Prostate gland (tissue), 2 donors: ENCODE measurements around the gene MCM10. TPM values are rescaled to one million over a fixed set of nuclear protein-coding genes. Genes with fewer than 3 reads are reported as not detected.
"Not testable (repeated sequence)": the region's sequence is repeated elsewhere in the genome, so short reads cannot be mapped to it uniquely, and the experiment has no call there.

Source experiments
- DNase-seq: peaks from one replicate; pipeline ENCODE4 v3.0.0-alpha.2; 2019; ENCODE audit warnings: low spot score
- H3K27ac ChIP-seq, 2 donors: fragments of 200-600 bp; sonication (generic); 2 replicates each; pipeline ENCODE4 v1.5.1; 2017 to 2019
- H3K27me3 ChIP-seq: fragments of 200-600 bp; sonication (generic); replicated peaks from 2 replicates; pipeline ENCODE4 v1.5.1; 2019; ENCODE audit not compliant: insufficient read depth
- H3K36me3 ChIP-seq, 2 donors: fragments of 200-600 bp; sonication (generic); 1 replicate in 1 of 2; 2 replicates in 1 of 2; pipeline versions ENCODE4 v1.5.1 to v1.8.1; 2017 to 2019
- H3K4me1 ChIP-seq: fragments of 200-600 bp; sonication (generic); replicated peaks from 2 replicates; pipeline ENCODE4 v1.5.1; 2019
- H3K4me3 ChIP-seq, 2 donors: fragments of 200-600 bp; sonication (generic); 2 replicates each; pipeline ENCODE4 v1.5.1; 2017 to 2019
- H3K9me3 ChIP-seq: fragments of 200-600 bp; sonication (generic); 2 replicates; pipeline ENCODE4 v1.5.1; 2017
- POLR2A ChIP-seq: fragments of 450-650 bp; IDR thresholded peaks from one replicate; pipeline ENCODE4 v1.6.1; 2016; ENCODE audit warnings: antibody characterized with exemption, mild to moderate bottlenecking
- POLR2AphosphoS5 ChIP-seq: sonication (generic); formaldehyde crosslinking; IDR thresholded peaks from one replicate; pipeline ENCODE4 v1.6.1; 2017; ENCODE audit warnings: antibody characterized with exemption
- WGBS: methylation state at CpG from one replicate; pipeline ENCODE4 v1.1.5; 2018; 5-methylcytosine and 5-hydroxymethylcytosine counted together
- intact Hi-C: fragments of 100-400 bp; cut with DNase I; formaldehyde crosslinking; loops from one replicate; pipeline ENCODE4 v1.14.2; 2022
- total RNA-seq, 2 donors: library from RNA; depleted of rRNA; stranded (reverse); fragments of >200 nt; gene quantifications; one replicate each; pipeline ENCODE4 v1.1.0, GENCODE V29; 2016
- TF ChIP-seq, protein P1 (sequence below), 4 experiments: fragments of 200-600 bp in 2 of 4; fragments of 450-650 bp in 2 of 4; sonication (generic) in 2 of 4; IDR thresholded peaks; 1 replicate in 3 of 4; 2 replicates in 1 of 4; pipeline ENCODE4 v1.5.1; 2016 to 2019; ENCODE audit warnings: antibody characterized with exemption in 4 of 4, mild to moderate bottlenecking in 2 of 4, moderate library complexity in 2 of 4

The MCM10 gene
- total RNA-seq, 2 donors from 2014 or later: 0.55 to 1.6 TPM

DNA sequence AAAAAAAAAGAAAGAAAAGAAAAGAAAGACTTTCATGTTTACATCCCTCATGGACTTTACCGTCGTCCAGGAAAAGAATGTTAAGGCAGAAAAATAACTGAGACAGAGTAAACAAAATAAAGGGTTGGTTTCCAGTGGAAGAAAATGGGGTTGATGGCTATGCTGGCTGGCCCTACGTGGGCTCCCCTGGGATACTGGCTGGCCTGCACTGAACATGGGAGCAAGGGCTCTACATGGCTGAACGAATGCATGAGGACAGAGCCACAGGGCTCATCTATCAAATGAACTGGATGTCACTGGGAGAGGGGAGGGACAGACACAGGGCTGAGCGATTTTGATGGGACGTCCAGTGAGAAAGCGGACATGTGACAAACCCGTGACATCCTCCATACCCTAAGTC lies 75.3 kb downstream of the MCM10 start:
- H3K4me3 ChIP-seq: no peak overlapping the region
- H3K27me3 ChIP-seq: peaks cover 2% of the 10 kb centered on the region
- TF ChIP-seq, protein P1, sequence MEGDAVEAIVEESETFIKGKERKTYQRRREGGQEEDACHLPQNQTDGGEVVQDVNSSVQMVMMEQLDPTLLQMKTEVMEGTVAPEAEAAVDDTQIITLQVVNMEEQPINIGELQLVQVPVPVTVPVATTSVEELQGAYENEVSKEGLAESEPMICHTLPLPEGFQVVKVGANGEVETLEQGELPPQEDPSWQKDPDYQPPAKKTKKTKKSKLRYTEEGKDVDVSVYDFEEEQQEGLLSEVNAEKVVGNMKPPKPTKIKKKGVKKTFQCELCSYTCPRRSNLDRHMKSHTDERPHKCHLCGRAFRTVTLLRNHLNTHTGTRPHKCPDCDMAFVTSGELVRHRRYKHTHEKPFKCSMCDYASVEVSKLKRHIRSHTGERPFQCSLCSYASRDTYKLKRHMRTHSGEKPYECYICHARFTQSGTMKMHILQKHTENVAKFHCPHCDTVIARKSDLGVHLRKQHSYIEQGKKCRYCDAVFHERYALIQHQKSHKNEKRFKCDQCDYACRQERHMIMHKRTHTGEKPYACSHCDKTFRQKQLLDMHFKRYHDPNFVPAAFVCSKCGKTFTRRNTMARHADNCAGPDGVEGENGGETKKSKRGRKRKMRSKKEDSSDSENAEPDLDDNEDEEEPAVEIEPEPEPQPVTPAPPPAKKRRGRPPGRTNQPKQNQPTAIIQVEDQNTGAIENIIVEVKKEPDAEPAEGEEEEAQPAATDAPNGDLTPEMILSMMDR (IDR thresholded peaks at IDR 0.05): no peak
- TF ChIP-seq POLR2AphosphoS5 (no peak), POLR2A (no peak)
- H3K36me3 ChIP-seq: no peaks in the 10 kb centered on the region
- H3K4me1 ChIP-seq: no peaks in the 10 kb centered on the region
- no peak for DNase-seq
- H3K9me3 ChIP-seq: no peaks in the 10 kb centered on the region
- intact Hi-C loops: no loop called here
- H3K27ac ChIP-seq: no peak overlapping the region
- 72% methylated on average over 8 of the region's 8 CpGs for WGBS

DNA sequence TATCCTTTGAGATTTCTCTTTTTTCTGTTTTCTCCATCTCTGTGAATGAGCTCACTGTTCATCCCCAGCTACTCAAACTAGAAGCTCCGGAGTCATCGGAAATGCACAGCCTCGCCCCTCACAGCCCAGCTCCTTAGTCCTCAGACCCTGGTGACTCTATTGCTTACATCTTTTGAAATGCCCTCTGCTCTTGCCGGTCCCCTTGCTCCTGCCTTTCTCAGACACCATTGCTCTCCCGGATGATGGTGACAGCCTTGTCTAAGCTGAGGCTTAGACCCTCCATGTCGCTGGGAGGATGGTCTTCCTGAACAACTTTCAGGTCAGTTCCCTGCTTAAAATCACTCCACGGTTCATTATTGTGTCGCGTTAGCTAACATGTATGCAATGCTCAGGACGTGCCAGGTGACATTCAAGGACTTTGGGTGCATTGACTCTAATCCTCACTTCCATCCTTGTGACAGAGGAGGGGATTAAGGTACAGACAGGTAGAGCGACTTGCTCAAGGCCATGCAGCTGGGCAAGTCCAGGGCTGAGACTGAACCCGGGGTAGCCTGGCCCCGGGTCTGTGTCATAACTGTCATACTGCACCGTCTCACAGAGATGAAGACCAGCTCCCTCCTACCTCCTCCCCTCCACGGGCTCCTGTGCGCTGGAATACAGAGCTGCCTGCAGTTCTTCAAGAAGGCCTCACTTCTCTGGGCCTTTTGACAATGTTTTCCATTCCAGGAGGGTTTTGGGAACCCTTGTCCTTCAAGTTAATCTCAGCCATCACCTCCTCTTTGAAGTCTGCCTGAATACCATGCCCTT lies 77.1 kb downstream of the MCM10 start:
- intact Hi-C loops: no loop called here
- Histone ChIP-seq H3K9me3 (no peaks in the 10 kb centered on the region), H3K4me3 (no peak overlapping the region), H3K4me1 (no peaks in the 10 kb centered on the region), H3K27ac (no peak overlapping the region), H3K36me3 (no peaks in the 10 kb centered on the region), H3K27me3 (peaks cover 2% of the 10 kb centered on the region)
- no peak for TF ChIP-seq POLR2A
- no peak for TF ChIP-seq POLR2AphosphoS5
- TF ChIP-seq, protein P1 (IDR thresholded peaks at IDR 0.05): no peak
- DNase-seq: no peak
- 75% methylated on average over 16 of the region's 16 CpGs for WGBS

DNA sequence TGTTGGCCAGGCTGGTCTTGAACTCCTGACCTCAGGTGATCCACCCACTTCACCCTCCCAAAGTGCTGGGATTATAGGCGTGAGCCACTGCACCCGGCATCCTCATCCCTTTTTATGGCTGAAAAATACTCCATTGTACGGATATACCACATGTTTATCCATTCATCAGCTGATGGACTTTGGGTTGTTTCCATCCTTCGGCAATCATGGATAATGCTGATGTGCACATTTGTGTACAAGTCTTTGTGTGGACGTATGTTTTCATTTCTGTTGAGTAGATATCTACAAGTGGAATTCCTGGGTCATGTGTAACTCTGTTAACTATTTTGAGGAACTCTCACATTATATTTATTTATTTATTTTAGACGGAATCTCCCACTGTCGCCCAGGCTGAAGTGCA lies 78.6 kb downstream of the MCM10 start:
- Histone ChIP-seq H3K27me3 (no peaks in the 10 kb centered on the region), H3K4me1 (no peaks in the 10 kb centered on the region), H3K9me3 (no peaks in the 10 kb centered on the region), H3K36me3 (no peaks in the 10 kb centered on the region), H3K27ac (no peak overlapping the region), H3K4me3 (no peak overlapping the region)
- 97% methylated on average over 7 of the region's 7 CpGs for WGBS
- intact Hi-C loops: no loop called here
- TF ChIP-seq POLR2A (no peak), POLR2AphosphoS5 (no peak)
- TF ChIP-seq, protein P1 (IDR thresholded peaks at IDR 0.05): no peak
- no peak for DNase-seq

DNA sequence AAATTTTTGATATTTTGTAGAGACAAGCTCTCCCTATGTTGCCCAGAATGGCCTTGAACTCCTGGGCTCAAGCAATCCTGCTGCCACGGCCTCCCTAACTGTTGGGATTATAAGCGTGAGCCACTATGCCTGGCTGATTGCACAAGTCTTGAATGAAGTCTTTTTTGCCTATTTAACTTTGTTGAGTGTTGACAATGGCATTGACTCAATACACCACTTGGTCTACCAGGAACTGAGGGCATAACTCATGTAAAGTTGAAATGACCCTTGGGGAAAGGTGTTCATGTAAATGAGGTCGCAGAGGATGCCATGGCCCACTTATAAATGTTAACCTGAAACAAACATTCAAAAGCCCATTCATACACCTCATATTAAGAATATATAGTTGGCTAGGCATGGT lies 80.3 kb downstream of the MCM10 start:
- Histone ChIP-seq H3K9me3 (no peaks in the 10 kb centered on the region), H3K27ac (no peak overlapping the region), H3K36me3 (no peaks in the 10 kb centered on the region), H3K4me1 (no peaks in the 10 kb centered on the region), H3K27me3 (no peaks in the 10 kb centered on the region), H3K4me3 (no peak overlapping the region)
- no peak for DNase-seq
- intact Hi-C loops: no loop called here
- TF ChIP-seq POLR2AphosphoS5 (no peak), POLR2A (no peak)
- 87% methylated on average over 3 of the region's 3 CpGs for WGBS

DNA sequence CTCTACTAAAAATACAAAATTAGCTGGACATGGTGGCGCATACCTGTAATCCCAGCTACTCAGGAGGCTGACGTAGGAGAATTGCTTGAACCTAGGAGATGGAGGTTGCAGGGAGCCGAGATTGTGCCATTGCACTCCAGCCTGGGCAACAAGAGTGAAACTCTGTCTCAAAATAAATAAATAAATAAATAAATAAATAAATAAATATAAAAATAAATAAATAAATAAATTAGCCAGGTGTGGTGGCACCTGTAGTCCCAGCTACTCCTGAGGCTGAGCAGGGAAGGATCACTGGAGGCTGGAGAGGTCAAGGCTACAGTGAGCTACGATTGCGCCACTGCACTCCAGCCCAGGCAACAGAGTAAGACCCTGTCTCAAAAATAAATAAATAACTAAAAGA lies 80.9 kb downstream of the MCM10 start:
- H3K4me3 ChIP-seq, H3K27ac ChIP-seq, intact Hi-C loops, H3K4me1 ChIP-seq, H3K9me3 ChIP-seq, H3K36me3 ChIP-seq, DNase-seq, H3K27me3 ChIP-seq: not testable (repeated sequence)
- 97% methylated on average over 5 of the region's 5 CpGs for WGBS

DNA sequence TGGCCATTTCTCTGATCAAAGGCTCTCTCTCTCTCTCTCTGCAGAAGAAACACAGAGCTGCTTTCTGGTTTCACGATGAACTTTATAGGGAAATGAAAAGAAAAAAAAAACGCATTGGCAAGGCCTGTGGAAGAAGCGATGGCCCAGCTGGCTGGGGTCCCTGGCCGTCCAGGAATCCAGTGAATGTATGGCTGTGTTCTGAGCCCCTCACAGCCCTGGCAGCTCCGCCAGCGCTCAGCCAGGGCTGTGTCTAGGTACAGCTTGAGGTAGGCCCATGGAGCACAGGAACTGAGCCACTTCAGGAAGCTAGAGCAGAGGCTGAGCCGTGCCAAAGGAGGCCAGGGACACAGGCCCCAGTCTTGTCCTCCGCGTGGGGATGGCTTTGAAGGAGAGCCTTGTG lies 85.9 kb downstream of the MCM10 start:
- H3K27ac ChIP-seq: no peak overlapping the region
- 28% methylated on average over 9 of the region's 9 CpGs for WGBS
- TF ChIP-seq, protein P1 (IDR thresholded peaks at IDR 0.05): no peak
- TF ChIP-seq POLR2A: no peak
- no peak for TF ChIP-seq POLR2AphosphoS5
- H3K4me1 ChIP-seq: no peaks in the 10 kb centered on the region
- H3K9me3 ChIP-seq: no peaks in the 10 kb centered on the region
- intact Hi-C loops: no loop called here
- no peak for DNase-seq
- no peaks in the 10 kb centered on the region for H3K27me3 ChIP-seq
- no peak overlapping the region for H3K4me3 ChIP-seq
- H3K36me3 ChIP-seq: no peaks in the 10 kb centered on the region
